IMR-90 (cell line): ENCODE measurements around the gene EXOG. TPM values are rescaled to one million over a fixed set of nuclear protein-coding genes. Genes with fewer than 3 reads are reported as not detected.

ENCODE experiments used
- ATAC-seq: fragments of 200-7000 bp; cut with Tn5 transposase; 2 replicates; pipeline ENCODE4 v1.9.1; 2020; ENCODE audit warnings: low read depth, mild to moderate bottlenecking, moderate library complexity
- BruUV-seq: library from RNA; stranded (reverse); fragments of 400-500 nt; replicated peaks from 2 replicates; lab custom pipeline; 2021; lab: Mats Ljungman, UMichigan
- CTCF ChIA-PET: fragments of 300-600 bp; formaldehyde crosslinking; extraction: SDS; loops from one replicate; lab custom pipeline; 2021; ENCODE audit warnings: antibody characterized with exemption; lab: Yijun Ruan, JAX
- POLR2A ChIA-PET: fragments of 300-600 bp; sonication (Branson Sonifier 250); formaldehyde crosslinking; loops from one replicate; lab custom pipeline; 2022; ENCODE audit warnings: antibody characterized with exemption; ENCODE audit not compliant: unreplicated experiment; lab: Charles Lee
- DNase-seq: peaks from one replicate; pipeline ENCODE4 v3.0.0; 2013
- H2AFZ ChIP-seq: replicated peaks from 2 replicates; pipeline ENCODE3; 2013; ENCODE audit warnings: low read length, mild to moderate bottlenecking; ENCODE audit not compliant: poor library complexity
- H2AK5ac ChIP-seq: 2 replicates; pipeline ENCODE4 v1.6.1; 2013; ENCODE audit warnings: low read depth, low read length, inconsistent platforms
- H2AK9ac ChIP-seq: replicated peaks from 2 replicates; pipeline ENCODE3; 2013; ENCODE audit warnings: mild to moderate bottlenecking, low read depth, low read length, moderate library complexity; ENCODE audit not compliant: poor library complexity
- H2BK120ac ChIP-seq: 2 replicates; pipeline ENCODE4 v1.6.1; 2013; ENCODE audit warnings: low read depth, low read length, inconsistent platforms
- H2BK15ac ChIP-seq: 3 replicates; pipeline ENCODE4 v1.6.1; 2013; ENCODE audit warnings: low read depth, low read length, inconsistent platforms
- H2BK20ac ChIP-seq: 2 replicates; pipeline ENCODE4 v1.6.1; 2013; ENCODE audit warnings: low read depth, mild to moderate bottlenecking, inconsistent platforms, low read length, moderate library complexity
- H2BK5ac ChIP-seq: 2 replicates; pipeline ENCODE4 v1.6.1; 2013; ENCODE audit warnings: mild to moderate bottlenecking, low read depth, low read length, inconsistent platforms; ENCODE audit not compliant: poor library complexity, severe bottlenecking
- H3K14ac ChIP-seq: replicated peaks from 2 replicates; pipeline ENCODE4 v1.6.1; 2013; ENCODE audit warnings: low read depth, low read length, inconsistent platforms
- H3K18ac ChIP-seq: 2 replicates; pipeline ENCODE4 v1.6.1; 2013; ENCODE audit warnings: low read depth, low read length, control low read depth
- H3K23ac ChIP-seq: 2 replicates; pipeline ENCODE4 v1.6.1; 2013; ENCODE audit warnings: low read depth, low read length, inconsistent platforms
- H3K27ac ChIP-seq: 2 replicates; pipeline ENCODE4 v1.5.1; 2013; ENCODE audit warnings: mild to moderate bottlenecking, control low read depth, low read length; ENCODE audit not compliant: insufficient read depth
- H3K27me3 ChIP-seq: 2 replicates; pipeline ENCODE4 v1.6.1; 2013; ENCODE audit warnings: low read length; ENCODE audit not compliant: control insufficient read depth, insufficient read depth
- H3K36me3 ChIP-seq: 2 replicates; pipeline ENCODE4 v1.6.1; 2013; ENCODE audit warnings: low read length, mixed read lengths; ENCODE audit not compliant: control insufficient read depth, insufficient read depth
- H3K4ac ChIP-seq: 2 replicates; pipeline ENCODE4 v1.6.1; 2013; ENCODE audit warnings: low read depth, low read length, inconsistent platforms
- H3K4me1 ChIP-seq: 2 replicates; pipeline ENCODE4 v1.6.1; 2013; ENCODE audit warnings: low read length, mixed read lengths; ENCODE audit not compliant: control insufficient read depth, insufficient read depth
- H3K4me2 ChIP-seq: 2 replicates; pipeline ENCODE4 v1.6.1; 2013; ENCODE audit warnings: low read depth, mild to moderate bottlenecking, control low read depth, low read length, moderate library complexity
- H3K4me3 ChIP-seq: 2 replicates; pipeline ENCODE4 v1.5.1; 2013; ENCODE audit warnings: low read depth, mild to moderate bottlenecking, control low read depth, low read length, moderate library complexity; ENCODE audit not compliant: insufficient read depth
- H3K56ac ChIP-seq: 2 replicates; pipeline ENCODE4 v1.6.1; 2013; ENCODE audit warnings: low read length, inconsistent platforms; ENCODE audit not compliant: insufficient read depth; ENCODE audit errors: extremely low read depth
- H3K79me1 ChIP-seq, 2 experiments: 2 replicates each; pipeline ENCODE4 v1.6.1; 2013; ENCODE audit warnings: low read length in 2 of 2, inconsistent platforms in 1 of 2, low read depth in 1 of 2
- H3K9ac ChIP-seq: 2 replicates; pipeline ENCODE4 v1.6.1; 2013; ENCODE audit warnings: low read depth, low read length, control low read depth
- H3K9me1 ChIP-seq: 2 replicates; pipeline ENCODE4 v1.6.1; 2013; ENCODE audit warnings: low read length, inconsistent platforms; ENCODE audit not compliant: insufficient read depth
- H3K9me3 ChIP-seq: 2 replicates; pipeline ENCODE4 v1.6.1; 2013; ENCODE audit warnings: low read length; ENCODE audit not compliant: control insufficient read depth, insufficient read depth
- H4K20me1 ChIP-seq: 2 replicates; pipeline ENCODE4 v1.6.1; 2013; ENCODE audit warnings: low read length, inconsistent platforms; ENCODE audit not compliant: insufficient read depth
- H4K5ac ChIP-seq: 2 replicates; pipeline ENCODE4 v1.6.1; 2013; ENCODE audit warnings: mild to moderate bottlenecking, low read depth, low read length, control low read depth
- H4K8ac ChIP-seq, 2 experiments: 2 replicates each; pipeline ENCODE4 v1.6.1; 2013; ENCODE audit warnings: low read depth in 2 of 2, low read length in 2 of 2, control low read depth in 1 of 2, inconsistent platforms in 1 of 2
- H4K91ac ChIP-seq: 2 replicates; pipeline ENCODE4 v1.6.1; 2013; ENCODE audit warnings: low read depth, low read length, inconsistent platforms; ENCODE audit not compliant: insufficient read depth
- BHLHE40 ChIP-seq: fragments of 150-350 bp; IDR thresholded peaks from 2 replicates; pipeline ENCODE4 v1.6.1; 2016; ENCODE audit warnings: mild to moderate bottlenecking, low read depth, low read length
- CEBPB ChIP-seq: IDR thresholded peaks from 2 replicates; pipeline ENCODE4 v1.6.1; 2012; ENCODE audit warnings: low read depth, low read length, improper control_type of control experiment
- CHD1 ChIP-seq: IDR thresholded peaks from 2 replicates; pipeline ENCODE4 v1.6.1; 2012; ENCODE audit warnings: low read depth, low read length, improper control_type of control experiment
- FOS ChIP-seq: fragments of 150-350 bp; IDR thresholded peaks from 2 replicates; pipeline ENCODE4 v1.6.1; 2016; ENCODE audit warnings: low read depth, low read length
- MAFK ChIP-seq: IDR thresholded peaks from 2 replicates; pipeline ENCODE4 v1.6.1; 2012; ENCODE audit warnings: low read depth, low read length, improper control_type of control experiment
- MAZ ChIP-seq: IDR thresholded peaks from 2 replicates; pipeline ENCODE4 v1.6.1; 2012; ENCODE audit warnings: low read depth, mild to moderate bottlenecking, low read length, improper control_type of control experiment, moderate library complexity, borderline replicate concordance
- MXI1 ChIP-seq: IDR thresholded peaks from 2 replicates; pipeline ENCODE4 v1.6.1; 2012; ENCODE audit warnings: low read depth, mild to moderate bottlenecking, low read length, moderate library complexity, borderline replicate concordance
- NFE2L2 ChIP-seq: fragments of 150-350 bp; IDR thresholded peaks from 2 replicates; pipeline ENCODE4 v1.6.1; 2016; ENCODE audit warnings: low read depth, mild to moderate bottlenecking, low read length
- POLR2A ChIP-seq: IDR thresholded peaks from 2 replicates; pipeline ENCODE4 v1.6.1; 2012; ENCODE audit warnings: mild to moderate bottlenecking, low read depth, low read length
- RAD21 ChIP-seq: IDR thresholded peaks from 2 replicates; pipeline ENCODE4 v1.6.1; 2012; ENCODE audit warnings: low read length, improper control_type of control experiment
- RCOR1 ChIP-seq: IDR thresholded peaks from 2 replicates; pipeline ENCODE4 v1.6.1; 2012; ENCODE audit warnings: mild to moderate bottlenecking, low read length, improper control_type of control experiment; ENCODE audit not compliant: insufficient replicate concordance
- RFX5 ChIP-seq: IDR thresholded peaks from 2 replicates; pipeline ENCODE4 v1.8.0; 2012; ENCODE audit warnings: low read depth, mild to moderate bottlenecking, low read length, moderate library complexity
- SMC3 ChIP-seq: fragments of 150-350 bp; IDR thresholded peaks from 2 replicates; pipeline ENCODE4 v1.6.1; 2016; ENCODE audit warnings: low read depth, mild to moderate bottlenecking, antibody characterized with exemption, low read length, moderate library complexity
- USF2 ChIP-seq: fragments of 150-350 bp; IDR thresholded peaks from 2 replicates; pipeline ENCODE4 v1.6.1; 2017; ENCODE audit warnings: mild to moderate bottlenecking, antibody characterized with exemption, low read length, low read depth
- WGBS, 2 experiments: methylation state at CpG; one replicate each; pipeline versions ENCODE4 v1.1.5 to v1.1.7; 2013; ENCODE audit warnings: missing lambda C conversion rate in 2 of 2; ENCODE audit not compliant: insufficient read length in 1 of 2; ENCODE audit errors: extremely low coverage in 2 of 2; 5-methylcytosine and 5-hydroxymethylcytosine counted together
- dilution Hi-C: fragments of 300-500 bp; cut with HindIII; formaldehyde crosslinking; loops from one replicate; pipeline ENCODE4 v1.14.3; 2018; ENCODE audit warnings: low sequenced_read_pairs; ENCODE audit not compliant: unreplicated experiment
- in situ Hi-C: fragments of 300-500 bp; cut with MboI; formaldehyde crosslinking; loops from 3 replicates; pipeline ENCODE4 v1.14.3; 2019; ENCODE audit warnings: low sequenced_read_pairs, inconsistent platforms, mixed read lengths
- intact Hi-C: fragments of 100-400 bp; cut with micrococcal nuclease; formaldehyde crosslinking; loops from 2 replicates; pipeline ENCODE4 v1.10.0; 2022
- polyA plus RNA-seq, 3 experiments: library from polyadenylated mRNA; depleted of rRNA; stranded (reverse); fragments of >200 nt; gene quantifications; 2 replicates each; pipeline ENCODE4 v1.2.3, GENCODE V29; 2012; ENCODE audit warnings: low replicate concordance in 1 of 3
- total RNA-seq: library from RNA; depleted of rRNA; stranded (reverse); fragments of >200 nt; gene quantifications from 2 replicates; pipeline ENCODE4 v1.2.3, GENCODE V29; 2012
- TF ChIP-seq, protein P1 (sequence below): conservative IDR thresholded peaks from 2 replicates; pipeline ENCODE4 v1.5.1; 2012; ENCODE audit warnings: mild to moderate bottlenecking, low read depth, low read length, improper control_type of control experiment
- TF ChIP-seq, protein P2 (sequence below): fragments of 150-350 bp; IDR thresholded peaks from 2 replicates; pipeline ENCODE4 v1.6.1; 2016; ENCODE audit warnings: low read depth, mild to moderate bottlenecking, low read length, moderate library complexity, borderline replicate concordance

EXOG gene
- total and polyA plus RNA-seq, 2 of the 4 experiments (the other 2 are of a cell fraction), result 10.2 to 15.0 TPM

GRCh38 chr3:38573111-38573510 lies 77.0 kb downstream of the EXOG start:
- no peak overlapping the region for H3K56ac ChIP-seq
- dilution Hi-C loops, result no loop called here
- no peak overlapping the region for H2BK15ac ChIP-seq
- H4K20me1 ChIP-seq, result no peaks in the 10 kb centered on the region
- ATAC-seq (no peak), DNase-seq (no peak)
- no peak for TF ChIP-seq BHLHE40
- TF ChIP-seq NFE2L2, result no peak
- no peak for TF ChIP-seq RFX5
- no peak for TF ChIP-seq CHD1
- TF ChIP-seq MXI1, result no peak
- TF ChIP-seq, protein P1, sequence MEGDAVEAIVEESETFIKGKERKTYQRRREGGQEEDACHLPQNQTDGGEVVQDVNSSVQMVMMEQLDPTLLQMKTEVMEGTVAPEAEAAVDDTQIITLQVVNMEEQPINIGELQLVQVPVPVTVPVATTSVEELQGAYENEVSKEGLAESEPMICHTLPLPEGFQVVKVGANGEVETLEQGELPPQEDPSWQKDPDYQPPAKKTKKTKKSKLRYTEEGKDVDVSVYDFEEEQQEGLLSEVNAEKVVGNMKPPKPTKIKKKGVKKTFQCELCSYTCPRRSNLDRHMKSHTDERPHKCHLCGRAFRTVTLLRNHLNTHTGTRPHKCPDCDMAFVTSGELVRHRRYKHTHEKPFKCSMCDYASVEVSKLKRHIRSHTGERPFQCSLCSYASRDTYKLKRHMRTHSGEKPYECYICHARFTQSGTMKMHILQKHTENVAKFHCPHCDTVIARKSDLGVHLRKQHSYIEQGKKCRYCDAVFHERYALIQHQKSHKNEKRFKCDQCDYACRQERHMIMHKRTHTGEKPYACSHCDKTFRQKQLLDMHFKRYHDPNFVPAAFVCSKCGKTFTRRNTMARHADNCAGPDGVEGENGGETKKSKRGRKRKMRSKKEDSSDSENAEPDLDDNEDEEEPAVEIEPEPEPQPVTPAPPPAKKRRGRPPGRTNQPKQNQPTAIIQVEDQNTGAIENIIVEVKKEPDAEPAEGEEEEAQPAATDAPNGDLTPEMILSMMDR, result no peak
- no peak for TF ChIP-seq MAFK
- TF ChIP-seq MAZ, result no peak
- no peak for TF ChIP-seq CEBPB
- no peak for TF ChIP-seq RAD21
- TF ChIP-seq RCOR1, result no peak
- TF ChIP-seq USF2, result no peak
- TF ChIP-seq SMC3, result no peak
- no peak for TF ChIP-seq FOS
- TF ChIP-seq, protein P2, sequence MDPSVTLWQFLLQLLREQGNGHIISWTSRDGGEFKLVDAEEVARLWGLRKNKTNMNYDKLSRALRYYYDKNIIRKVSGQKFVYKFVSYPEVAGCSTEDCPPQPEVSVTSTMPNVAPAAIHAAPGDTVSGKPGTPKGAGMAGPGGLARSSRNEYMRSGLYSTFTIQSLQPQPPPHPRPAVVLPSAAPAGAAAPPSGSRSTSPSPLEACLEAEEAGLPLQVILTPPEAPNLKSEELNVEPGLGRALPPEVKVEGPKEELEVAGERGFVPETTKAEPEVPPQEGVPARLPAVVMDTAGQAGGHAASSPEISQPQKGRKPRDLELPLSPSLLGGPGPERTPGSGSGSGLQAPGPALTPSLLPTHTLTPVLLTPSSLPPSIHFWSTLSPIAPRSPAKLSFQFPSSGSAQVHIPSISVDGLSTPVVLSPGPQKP, result no peak
- TF ChIP-seq POLR2A, result no peak
- H4K8ac ChIP-seq, result no peak overlapping the region
- H3K27me3 ChIP-seq, result no peaks in the 10 kb centered on the region
- in situ Hi-C loops, result no loop called here
- no peak overlapping the region for H2AK5ac ChIP-seq
- ChIA-PET CTCF (no interaction called here), POLR2A (no interaction called here)
- intact Hi-C loops, result no loop called here
- H3K36me3 ChIP-seq, result no peaks in the 10 kb centered on the region
- H3K14ac ChIP-seq, result no peak overlapping the region
- no peak overlapping the region for H3K4me3 ChIP-seq
- H3K9me3 ChIP-seq, result no peaks in the 10 kb centered on the region
- H3K79me1 ChIP-seq, result no peaks in the 10 kb centered on the region
- H3K4me2 ChIP-seq, result no peak overlapping the region
- no peak overlapping the region for H2AFZ ChIP-seq
- no peak overlapping the region for H3K9ac ChIP-seq
- H3K4ac ChIP-seq, result no peak overlapping the region
- H2BK20ac ChIP-seq, result no peak overlapping the region
- no CpG with 5 or more reads among the region's 3 CpGs for WGBS, 2 experiments
- no peak overlapping the region for H3K18ac ChIP-seq
- H3K27ac ChIP-seq, result no peak overlapping the region
- BruUV-seq, result no TSS peak
- 0 out of 2 replicates have a peak, but pooled peaks cover 8% of the 10 kb centered on the region for H3K9me1 ChIP-seq
- H4K91ac ChIP-seq, result no peak overlapping the region
- no peak overlapping the region for H2BK120ac ChIP-seq
- H2BK5ac ChIP-seq, result no peak overlapping the region
- H3K23ac ChIP-seq, result no peak overlapping the region
- H3K4me1 ChIP-seq, result no peaks in the 10 kb centered on the region
- H4K5ac ChIP-seq, result no peak overlapping the region
- H2AK9ac ChIP-seq, result no peak overlapping the region
